DOHH2 (cell line): ENCODE measurements around the gene KIF25.

ENCODE experiments used
- EZH2phosphoT487 ChIP-seq: fragments of 200-600 bp; sonication (generic); IDR thresholded peaks from 2 replicates; pipeline ENCODE4 v1.6.1; 2017; ENCODE audit warnings: borderline replicate concordance, mild to moderate bottlenecking, antibody characterized with exemption, low read length, moderate library complexity, mixed read lengths
- TF ChIP-seq, protein P1 (sequence below): fragments of 200-600 bp; sonication (generic); IDR thresholded peaks from one replicate; pipeline ENCODE4 v1.5.1; 2014; ENCODE audit warnings: antibody characterized with exemption, mild to moderate bottlenecking, low read depth, low read length; ENCODE audit not compliant: poor library complexity, severe bottlenecking

DNA sequence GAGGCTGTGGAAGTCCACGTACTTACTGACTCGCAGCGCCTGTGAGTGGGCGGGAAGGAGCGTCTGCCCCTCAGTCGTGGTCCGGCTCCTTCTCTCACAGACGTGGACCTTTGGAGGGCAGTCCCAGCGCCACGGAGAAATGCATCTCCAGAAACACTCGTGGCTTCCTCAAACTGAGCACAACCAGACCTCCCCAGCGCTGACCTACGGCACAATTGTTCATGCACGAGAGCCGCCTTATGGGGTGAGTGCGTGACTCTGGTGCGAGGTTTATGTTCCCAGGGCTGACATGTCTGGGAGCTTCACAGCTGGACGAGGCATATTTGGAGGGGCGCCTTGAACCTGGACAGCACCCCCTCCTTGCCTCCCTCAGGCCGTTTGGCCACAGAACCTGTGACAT, 51.8 kb downstream of the KIF25 start:
- TF ChIP-seq, protein P1, sequence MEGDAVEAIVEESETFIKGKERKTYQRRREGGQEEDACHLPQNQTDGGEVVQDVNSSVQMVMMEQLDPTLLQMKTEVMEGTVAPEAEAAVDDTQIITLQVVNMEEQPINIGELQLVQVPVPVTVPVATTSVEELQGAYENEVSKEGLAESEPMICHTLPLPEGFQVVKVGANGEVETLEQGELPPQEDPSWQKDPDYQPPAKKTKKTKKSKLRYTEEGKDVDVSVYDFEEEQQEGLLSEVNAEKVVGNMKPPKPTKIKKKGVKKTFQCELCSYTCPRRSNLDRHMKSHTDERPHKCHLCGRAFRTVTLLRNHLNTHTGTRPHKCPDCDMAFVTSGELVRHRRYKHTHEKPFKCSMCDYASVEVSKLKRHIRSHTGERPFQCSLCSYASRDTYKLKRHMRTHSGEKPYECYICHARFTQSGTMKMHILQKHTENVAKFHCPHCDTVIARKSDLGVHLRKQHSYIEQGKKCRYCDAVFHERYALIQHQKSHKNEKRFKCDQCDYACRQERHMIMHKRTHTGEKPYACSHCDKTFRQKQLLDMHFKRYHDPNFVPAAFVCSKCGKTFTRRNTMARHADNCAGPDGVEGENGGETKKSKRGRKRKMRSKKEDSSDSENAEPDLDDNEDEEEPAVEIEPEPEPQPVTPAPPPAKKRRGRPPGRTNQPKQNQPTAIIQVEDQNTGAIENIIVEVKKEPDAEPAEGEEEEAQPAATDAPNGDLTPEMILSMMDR, result no peak
- TF ChIP-seq EZH2phosphoT487, result no peak
